ENCODE results near the gene SLC10A1.

Gene SLC10A1

GRCh38 chr14:69807192-69807591 lies 10.2 kb upstream of the SLC10A1 start:
- DNase-seq = no peak

GRCh38 chr14:69804902-69805301 lies 7.9 kb upstream of the SLC10A1 start:
- no peak for DNase-seq

GRCh38 chr14:69803753-69804152 lies 6.7 kb upstream of the SLC10A1 start:
- DNase-seq = no peak

- no peak for DNase-seq
These were observed 1.3 kb upstream of the SLC10A1 start for GRCh38 chr14:69798339-69798735.

GRCh38 chr14:69797573-69798338 lies 715 bp upstream of the SLC10A1 start:
- DNase-seq = no peak

- no peak for DNase-seq
These were observed 1.4 kb downstream of the SLC10A1 start for GRCh38 chr14:69795691-69796090.

GRCh38 chr14:69794791-69795190 lies 2.2 kb downstream of the SLC10A1 start:
- no peak for DNase-seq

GRCh38 chr14:69792887-69793421 lies 4.1 kb downstream of the SLC10A1 start:
- DNase-seq = no peak

- DNase-seq = no peak
These were observed 7.9 kb downstream of the SLC10A1 start for GRCh38 chr14:69789118-69789640.

- DNase-seq = no peak
These were observed 10.4 kb downstream of the SLC10A1 start for GRCh38 chr14:69786603-69787002.

GRCh38 chr14:69784942-69785341 lies 12.1 kb downstream of the SLC10A1 start:
- DNase-seq = no peak

GRCh38 chr14:69780952-69781351 lies 16.1 kb downstream of the SLC10A1 start:
- DNase-seq = no peak

- DNase-seq = no peak
These were observed 16.9 kb downstream of the SLC10A1 start for GRCh38 chr14:69780092-69780491.

- no peak for DNase-seq
These were observed 18.0 kb downstream of the SLC10A1 start for GRCh38 chr14:69779088-69779487.

GRCh38 chr14:69776875-69777453 lies 20.1 kb downstream of the SLC10A1 start:
- DNase-seq = no peak

GRCh38 chr14:69775012-69775411 lies 22.0 kb downstream of the SLC10A1 start:
- DNase-seq = no peak

GRCh38 chr14:69773571-69774276 lies 23.3 kb downstream of the SLC10A1 start:
- no peak for DNase-seq

GRCh38 chr14:69772082-69773017 lies 24.7 kb downstream of the SLC10A1 start:
- no peak for DNase-seq

GRCh38 chr14:69771136-69771535 lies 25.9 kb downstream of the SLC10A1 start:
- DNase-seq = no peak

GRCh38 chr14:69770559-69770958 lies 26.5 kb downstream of the SLC10A1 start:
- no peak for DNase-seq

- DNase-seq = no peak
These were observed 27.4 kb downstream of the SLC10A1 start for GRCh38 chr14:69769623-69770022.

- no peak for DNase-seq
These were observed 28.2 kb downstream of the SLC10A1 start for GRCh38 chr14:69768873-69769272.
